ENCODE results near the gene ROGDI.
A peak's percentile ranks its signal among the peaks of the same experiment; 100 is the strongest.

The ROGDI gene

GRCh38 chr16:4768549-4769305, 33.7 kb downstream of the ROGDI start:
- H3K4me3 ChIP-seq (ENCODE audit: low read depth in 1 of 2, low read length in 1 of 2): peak overlapping the region; percentile 80 to 97
- no peaks in the 10 kb centered on the region for H3K27me3 ChIP-seq
- peak overlapping the region; percentile 49 for H3K27ac ChIP-seq
- peaks cover 3% of the 10 kb centered on the region for H3K36me3 ChIP-seq
- H3K4me1 ChIP-seq (ENCODE audit: control insufficient read depth in 1 of 2, insufficient read depth in 1 of 2, low read depth in 1 of 2, low read length in 1 of 2): peaks cover 32 to 33% of the 10 kb centered on the region in 2 experiments
- no peaks in the 10 kb centered on the region for H3K9me3 ChIP-seq
- TF ChIP-seq CTCF (IDR thresholded peaks at IDR 0.05): no peak

GRCh38 chr16:4767872-4768548, 34.4 kb downstream of the ROGDI start:
- Histone ChIP-seq H3K4me3 (ENCODE audit: low read depth in 1 of 2, low read length in 1 of 2) (peak overlapping the region; percentile 80 to 97), H3K27ac (peak overlapping the region; percentile 49), H3K27me3 (no peaks in the 10 kb centered on the region), H3K9me3 (no peaks in the 10 kb centered on the region), H3K36me3 (peaks cover 7% of the 10 kb centered on the region), H3K4me1 (ENCODE audit: control insufficient read depth in 1 of 2, insufficient read depth in 1 of 2, low read depth in 1 of 2, low read length in 1 of 2) (peaks cover 32 to 33% of the 10 kb centered on the region in 2 experiments)
- TF ChIP-seq CTCF (IDR thresholded peaks at IDR 0.05): no peak

- H3K9me3 ChIP-seq: no peaks in the 10 kb centered on the region
- H3K27ac ChIP-seq: peak within 1 kb of the TSS; percentile 49
- TF ChIP-seq CTCF (IDR thresholded peaks at IDR 0.05): peak; percentile 1
- peaks cover 32 to 33% of the 10 kb centered on the region in 2 experiments for H3K4me1 ChIP-seq (ENCODE audit: control insufficient read depth in 1 of 2, insufficient read depth in 1 of 2, low read depth in 1 of 2, low read length in 1 of 2)
- peaks cover 15% of the 10 kb centered on the region for H3K36me3 ChIP-seq
- H3K4me3 ChIP-seq (ENCODE audit: low read depth in 1 of 2, low read length in 1 of 2): peak within 1 kb of the TSS; percentile 80 to 97
- H3K27me3 ChIP-seq: no peaks in the 10 kb centered on the region
These were observed 35.4 kb downstream of the ROGDI start, which contains the start of gene ZNF500 for GRCh38 chr16:4766875-4767628. TSS of gene ZNF500 (minus strand) at chr16:4767162. CDS start at chr16:4765978, 1,184 bp downstream.

- Histone ChIP-seq H3K4me1 (ENCODE audit: control insufficient read depth in 1 of 2, insufficient read depth in 1 of 2, low read depth in 1 of 2, low read length in 1 of 2) (peaks cover 32 to 33% of the 10 kb centered on the region in 2 experiments), H3K4me3 (ENCODE audit: low read depth in 1 of 2, low read length in 1 of 2) (peak overlapping the region; percentile 80 to 97), H3K9me3 (no peaks in the 10 kb centered on the region), H3K27ac (no peak overlapping the region), H3K36me3 (peaks cover 21% of the 10 kb centered on the region), H3K27me3 (no peaks in the 10 kb centered on the region)
- TF ChIP-seq CTCF (IDR thresholded peaks at IDR 0.05): no peak
These were observed 36.6 kb downstream of the ROGDI start for GRCh38 chr16:4765511-4766474.

Data from neutrophil (primary cell).